Effector CD4-positive, alpha-beta T cell (primary cell): ENCODE measurements around the gene WDR82.

Source experiments
- DNase-seq: peaks from one replicate; pipeline ENCODE4 v3.0.0-alpha.2; 2020

Gene WDR82

GRCh38 chr3:52236424-52236886 lies 42.0 kb downstream of the WDR82 start:
- DNase-seq, result no peak

DNA sequence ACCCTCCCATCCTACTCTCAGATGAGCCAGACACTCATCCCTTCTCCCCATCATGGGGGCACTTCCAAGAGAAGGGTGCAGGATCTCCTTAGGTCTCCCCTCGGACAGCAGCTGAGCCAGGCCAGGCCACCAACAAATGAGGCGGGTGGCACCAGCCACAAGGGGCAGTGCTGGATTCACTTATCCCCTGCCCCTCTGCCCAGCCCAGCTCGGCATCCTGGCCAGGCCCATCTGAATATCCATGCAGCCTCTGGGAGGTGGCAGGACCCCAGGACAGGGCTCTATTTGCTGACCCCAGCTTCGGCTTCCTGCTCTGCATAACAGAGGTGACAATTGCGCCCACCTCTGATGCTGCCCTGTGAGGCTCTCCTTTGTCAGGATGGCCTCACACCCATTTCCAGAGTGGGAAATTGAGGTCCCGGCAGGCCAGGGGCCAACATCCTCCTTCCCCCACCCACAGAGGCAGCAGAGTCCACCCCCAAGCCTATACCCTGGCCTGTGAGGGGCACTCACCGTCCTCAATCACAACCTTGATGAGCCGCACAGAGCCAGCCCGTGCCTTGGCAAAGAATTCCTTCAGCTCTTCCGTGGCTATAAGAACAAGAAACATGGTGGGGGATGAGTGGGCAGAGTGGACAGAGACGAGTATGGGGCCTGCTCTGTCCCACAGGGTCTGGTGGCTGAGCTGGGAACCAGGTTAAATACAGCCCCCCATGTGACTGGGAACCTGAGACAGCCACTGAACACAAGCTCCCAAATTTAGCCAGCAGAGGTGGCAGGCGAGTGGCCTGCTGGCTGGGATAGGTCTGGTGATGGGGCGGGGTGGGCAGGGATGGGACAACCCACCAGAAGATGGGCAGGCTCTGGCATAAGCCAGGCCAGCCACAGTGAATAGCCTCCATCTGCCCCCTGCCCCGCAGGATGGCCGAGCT lies 43.7 kb downstream of the WDR82 start:
- DNase-seq, result no peak

GRCh38 chr3:52233968-52234367 lies 44.5 kb downstream of the WDR82 start:
- DNase-seq, result no peak

GRCh38 chr3:52233108-52233591 lies 45.3 kb downstream of the WDR82 start:
- no peak for DNase-seq

GRCh38 chr3:52232279-52233107 lies 46.0 kb downstream of the WDR82 start:
- DNase-seq, result no peak

- peak; percentile 91 for DNase-seq
Observed at GRCh38 chr3:52231502-52232278, 46.8 kb downstream of the WDR82 start.

DNA sequence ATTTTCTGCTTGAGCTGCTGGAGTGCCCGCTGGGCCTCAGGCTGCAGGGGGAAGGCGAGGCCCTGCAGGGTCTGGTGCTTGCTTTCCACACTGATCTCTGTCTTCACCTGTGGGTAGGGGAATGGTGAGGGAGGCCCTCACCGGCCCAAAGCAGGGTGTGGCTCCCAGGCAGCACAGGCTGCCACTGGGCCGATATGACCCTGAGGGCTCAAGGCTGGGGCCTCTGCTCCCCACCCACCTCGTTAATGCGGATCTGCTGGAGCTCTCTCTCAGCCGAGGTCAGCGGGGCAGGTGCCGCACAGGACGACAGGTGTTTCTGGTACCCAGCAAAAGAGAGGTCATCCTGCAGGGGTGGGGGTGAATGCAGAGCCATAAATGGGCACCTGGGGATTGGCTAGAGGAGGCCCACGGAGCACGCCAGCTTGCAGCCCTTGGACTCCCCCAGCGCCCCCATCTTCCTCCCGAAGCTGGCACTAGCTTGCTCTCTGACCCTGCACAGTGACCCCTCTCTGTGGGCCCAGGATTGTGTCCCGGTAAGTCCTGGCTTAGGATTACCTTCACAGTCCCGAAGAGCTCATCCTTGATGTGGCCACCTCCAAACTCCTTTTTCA lies 47.5 kb downstream of the WDR82 start:
- DNase-seq, result no peak

DNA sequence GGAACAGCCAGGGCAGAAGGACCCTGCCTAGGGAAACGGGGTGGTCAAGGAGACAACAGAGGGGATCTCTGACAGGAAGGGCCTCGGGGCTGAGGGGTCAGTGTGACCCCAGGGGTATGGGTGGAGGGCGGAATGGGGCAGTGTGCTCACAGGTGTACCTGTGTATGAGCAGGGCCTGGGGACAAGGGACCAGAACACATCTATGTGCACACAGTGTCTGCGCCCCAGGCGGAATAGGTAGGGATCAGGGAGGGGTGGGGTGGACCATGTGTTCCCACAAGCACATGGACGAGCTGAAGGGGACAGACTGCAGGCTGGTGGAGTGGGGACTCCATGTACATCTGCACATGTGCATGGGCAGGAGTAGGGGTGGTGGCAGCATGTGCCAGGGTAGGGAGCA lies 48.0 kb downstream of the WDR82 start:
- no peak for DNase-seq

- no peak for DNase-seq
Observed at GRCh38 chr3:52229656-52230055, 48.8 kb downstream of the WDR82 start.

DNA sequence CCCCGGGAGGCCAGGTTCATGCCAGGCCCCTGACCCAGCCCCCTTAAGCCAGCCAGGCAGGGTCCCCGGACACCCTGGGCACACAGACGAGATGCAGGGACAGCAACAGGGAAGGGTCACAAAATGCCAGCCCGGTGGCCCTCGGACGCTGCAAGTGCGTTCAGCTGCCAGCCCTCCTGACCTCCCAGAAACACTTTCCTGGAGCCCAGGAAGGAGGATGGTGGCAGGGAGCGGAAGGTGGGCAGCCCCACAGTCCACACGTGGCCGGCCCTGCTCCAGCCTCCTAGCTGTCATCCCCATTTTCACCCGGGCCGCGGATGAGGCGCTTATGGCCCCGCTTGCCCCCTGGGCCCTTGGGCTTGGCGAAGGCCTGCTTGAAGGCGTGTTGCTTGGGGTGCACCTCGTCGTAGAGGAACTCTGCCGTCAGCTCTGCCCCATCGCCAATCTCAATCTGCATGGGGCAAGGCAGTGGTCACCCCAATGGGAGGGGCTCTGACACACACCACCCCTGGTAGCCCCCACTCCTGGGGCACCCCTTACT lies 49.6 kb downstream of the WDR82 start:
- DNase-seq, result no peak

DNA sequence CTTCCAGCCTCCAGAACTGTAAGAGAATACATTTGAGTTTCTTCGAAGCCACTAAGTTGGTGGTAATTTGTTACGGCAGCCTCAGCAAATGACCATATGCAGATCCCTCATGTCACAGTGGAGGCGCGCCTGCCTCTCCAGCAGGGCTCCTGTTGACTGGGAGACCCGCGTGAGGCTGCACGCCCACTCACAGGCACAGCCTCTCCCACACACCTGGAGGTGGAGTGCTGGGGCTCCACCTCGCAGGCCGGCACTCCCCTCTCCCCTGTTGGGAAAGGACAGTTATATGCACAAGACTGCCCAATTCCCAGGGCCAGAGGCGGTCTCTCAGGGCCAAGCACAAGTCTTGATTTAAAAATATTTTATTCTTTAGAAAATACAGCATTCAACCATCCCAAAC lies 50.2 kb downstream of the WDR82 start:
- no peak for DNase-seq

DNA sequence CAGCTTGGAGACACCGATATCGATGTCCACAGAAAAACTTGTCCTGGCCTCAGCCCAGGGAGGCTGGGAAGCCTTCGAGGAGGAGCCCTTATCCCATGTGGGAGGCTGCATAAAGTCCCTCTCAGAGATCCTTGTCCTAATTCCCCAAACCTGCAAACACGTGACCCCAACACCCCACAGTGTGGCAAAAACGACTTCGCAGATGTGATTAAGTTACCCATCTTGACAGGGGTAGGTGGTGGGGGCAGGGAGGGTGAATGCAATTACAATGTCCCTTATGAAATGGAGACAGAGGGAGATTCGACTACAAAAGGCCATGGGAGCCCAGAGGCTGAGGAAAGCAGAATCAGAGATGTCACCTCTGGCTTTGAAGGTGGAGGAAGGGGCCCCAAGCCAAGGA lies 50.7 kb downstream of the WDR82 start:
- DNase-seq, result no peak

- DNase-seq, result no peak
Observed at GRCh38 chr3:52227117-52227516, 51.3 kb downstream of the WDR82 start.

GRCh38 chr3:52226229-52226817 lies 52.1 kb downstream of the WDR82 start:
- no peak for DNase-seq

DNA sequence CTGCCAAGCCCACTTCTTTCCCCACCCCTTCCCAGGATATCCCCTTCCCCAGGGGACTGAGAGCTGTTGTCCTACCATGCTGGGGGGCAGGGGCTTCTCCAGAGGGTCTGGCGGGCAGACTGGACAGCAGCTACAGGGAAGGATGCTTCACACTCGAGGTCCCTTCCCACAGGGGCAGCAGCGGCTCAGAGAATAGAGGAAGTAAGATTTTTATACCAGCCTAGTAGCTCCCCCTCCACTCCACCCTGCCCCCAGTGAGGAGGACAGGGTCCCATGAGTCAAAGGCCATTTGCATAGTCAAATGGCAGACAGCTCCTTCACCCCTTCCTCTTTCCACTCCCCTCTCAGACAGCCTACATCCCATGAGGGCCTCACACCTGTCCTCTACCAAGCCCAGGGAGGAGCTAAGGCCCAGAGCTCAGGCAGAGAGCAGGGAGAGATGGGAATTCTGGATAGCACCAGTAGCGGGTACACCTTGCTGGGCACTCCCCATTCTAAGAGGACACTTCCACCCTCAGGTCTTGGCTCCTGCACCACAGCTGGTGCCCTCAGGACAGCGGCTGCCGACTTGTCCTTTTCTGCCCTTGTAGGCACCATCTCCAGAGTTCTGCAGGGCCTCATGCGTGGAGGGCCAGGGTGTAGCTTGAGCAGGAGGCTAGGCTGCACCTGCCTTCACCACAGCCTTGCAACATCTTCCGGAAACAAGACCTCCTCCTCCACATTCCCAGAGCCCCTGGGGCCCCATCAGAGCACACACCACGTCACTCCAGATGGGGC lies 52.8 kb downstream of the WDR82 start, which contains the start of gene TLR9:
TLR9 (minus strand) TSS at position 194 of the 777 bp plus-strand sequence; CDS start at position 78, 116 bp downstream.
- no peak for DNase-seq

- DNase-seq, result no peak
Observed at GRCh38 chr3:52223449-52224408, 54.7 kb downstream of the WDR82 start.

GRCh38 chr3:52222319-52223221 lies 55.9 kb downstream of the WDR82 start:
- no peak for DNase-seq
